GM18499 (cell line): ENCODE data around the gene PCSK4.
A peak's percentile ranks its signal among the peaks of the same experiment; 100 is the strongest.
"Not testable (repeated sequence)": the region's sequence is repeated elsewhere in the genome, so short reads cannot be mapped to it uniquely, and the experiment has no call there.

Experiments
- ATAC-seq: cut with Tn5 transposase; IDR thresholded peaks from one replicate; pipeline ENCODE4 v1.9.1; 2021; ENCODE audit warnings: moderate number of reproducible peaks; ENCODE audit not compliant: insufficient read depth, unreplicated experiment

Gene PCSK4

GRCh38 chr19:1489463-1490310, 463 bp downstream of the PCSK4 start:
- no peak for ATAC-seq

- no peak for ATAC-seq
Observed at GRCh38 chr19:1488282-1488601, 1.9 kb downstream of the PCSK4 start.

- no peak for ATAC-seq
Observed at GRCh38 chr19:1487576-1488281, 2.4 kb downstream of the PCSK4 start.

- ATAC-seq, result no peak
Observed at GRCh38 chr19:1486720-1487575, 3.2 kb downstream of the PCSK4 start.

- ATAC-seq, result no peak
Observed at GRCh38 chr19:1483979-1484428, 6.1 kb downstream of the PCSK4 start.

GRCh38 chr19:1483131-1483978, 6.8 kb downstream of the PCSK4 start:
- no peak for ATAC-seq

GRCh38 chr19:1482361-1483130, 7.6 kb downstream of the PCSK4 start:
- ATAC-seq, result no peak

- no peak for ATAC-seq
Observed at GRCh38 chr19:1481893-1482360, 8.2 kb downstream of the PCSK4 start.

- no peak for ATAC-seq
Observed at GRCh38 chr19:1481224-1481892, 8.8 kb downstream of the PCSK4 start.

- peak; percentile 71 for ATAC-seq
Observed at GRCh38 chr19:1478934-1479707, 11.0 kb downstream of the PCSK4 start, which contains the start of gene C19orf25. C19orf25 (minus strand) TSS chr19:1479215; CDS start chr19:1478903, 312 bp downstream.

- not testable (repeated sequence) for ATAC-seq
Observed at GRCh38 chr19:1477056-1477455, 13.1 kb downstream of the PCSK4 start.

GRCh38 chr19:1475751-1476437, 14.3 kb downstream of the PCSK4 start:
- no peak for ATAC-seq

- no peak for ATAC-seq
Observed at GRCh38 chr19:1474765-1475351, 15.3 kb downstream of the PCSK4 start.

- ATAC-seq, result no peak
Observed at GRCh38 chr19:1474011-1474764, 16.0 kb downstream of the PCSK4 start.

GRCh38 chr19:1473085-1473851, 16.9 kb downstream of the PCSK4 start:
- ATAC-seq, result no peak
